ENCODE measurements around the gene ARHGAP28.
A peak's percentile ranks its signal among the peaks of the same experiment; 100 is the strongest.
"Not testable (repeated sequence)": the region's sequence is repeated elsewhere in the genome, so short reads cannot be mapped to it uniquely, and the experiment has no call there.

ARHGAP28 gene

GRCh38 chr18:6843308-6843707 is 113.8 kb downstream of the ARHGAP28 start:
- DNase-seq, result peak; percentile 7 to 76
- H3K23ac ChIP-seq (ENCODE audit: low read length), result no peak overlapping the region
- H4K12ac ChIP-seq (ENCODE audit: low read depth, low read length), result no peak overlapping the region
- H2AFZ ChIP-seq (ENCODE audit: insufficient read depth, low read length, poor library complexity), result no peak overlapping the region
- H3K4ac ChIP-seq (ENCODE audit: low read depth, low read length), result no peak overlapping the region
- H3K4me3 ChIP-seq (ENCODE audit: low read depth, low read length), result no peak overlapping the region
- no peak overlapping the region for H3K4me2 ChIP-seq (ENCODE audit: low read length)
- H3K36me3 ChIP-seq (ENCODE audit: control insufficient read depth in 1 of 2, insufficient read depth in 2 of 2, low read length in 2 of 2), result no peaks in the 10 kb centered on the region
- no peak overlapping the region for H3K27ac ChIP-seq (ENCODE audit: low read depth, low read length)
- peaks cover 1% of the 10 kb centered on the region for H3K9me3 ChIP-seq (ENCODE audit: insufficient read depth, low read depth, low read length)
- H3K79me1 ChIP-seq (ENCODE audit: low read length), result no peaks in the 10 kb centered on the region
- H2BK12ac ChIP-seq (ENCODE audit: low read length), result no peak overlapping the region
- no peak overlapping the region for H4K91ac ChIP-seq (ENCODE audit: low read depth, low read length)
- H3K14ac ChIP-seq (ENCODE audit: low read length), result no peak overlapping the region
- H3K18ac ChIP-seq (ENCODE audit: low read length), result no peak overlapping the region
- no peak overlapping the region for H4K8ac ChIP-seq (ENCODE audit: low read depth, low read length)
- no CpG with 5 or more reads among the region's 2 CpGs for WGBS (ENCODE audit: extremely low coverage, insufficient coverage, insufficient read length)
- no peak overlapping the region for H3K9ac ChIP-seq (ENCODE audit: low read length)
- H3K79me2 ChIP-seq (ENCODE audit: control insufficient read depth, insufficient read depth, low read length, poor library complexity), result no peaks in the 10 kb centered on the region
- H2BK120ac ChIP-seq (ENCODE audit: insufficient read depth, low read length, poor library complexity), result no peak overlapping the region
- no peak overlapping the region for H2BK5ac ChIP-seq (ENCODE audit: low read depth, low read length, poor library complexity)
- H2AK5ac ChIP-seq (ENCODE audit: low read length), result no peak overlapping the region
- no peaks in the 10 kb centered on the region for H3K27me3 ChIP-seq (ENCODE audit: insufficient read depth, low read length)
- H3K4me1 ChIP-seq (ENCODE audit: control insufficient read depth in 1 of 2, insufficient read depth in 2 of 2, low read length in 2 of 2), result no peaks in the 10 kb centered on the region

DNA sequence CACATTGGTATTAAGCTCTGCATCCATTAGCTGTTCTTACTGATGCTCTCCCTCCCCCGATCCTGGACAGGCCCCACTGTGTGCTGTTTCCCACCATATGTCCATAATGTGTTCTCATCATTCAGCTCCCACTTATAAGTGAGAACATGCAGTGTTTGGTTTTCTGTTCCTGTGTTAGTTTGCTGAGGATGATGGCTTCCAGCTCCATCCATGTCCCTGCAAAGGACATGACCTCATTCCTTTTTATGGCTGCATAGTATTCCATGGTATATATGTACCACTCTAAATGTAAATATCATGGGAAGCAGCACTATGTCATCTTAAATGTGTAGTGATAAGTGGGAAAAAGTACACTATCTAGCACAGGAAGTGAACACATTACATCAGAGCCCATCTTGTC is 116.0 kb downstream of the ARHGAP28 start:
- not testable (repeated sequence) for DNase-seq; H2BK120ac ChIP-seq (ENCODE audit: insufficient read depth, low read length, poor library complexity); H4K91ac ChIP-seq (ENCODE audit: low read depth, low read length); H3K14ac ChIP-seq (ENCODE audit: low read length); H3K9ac ChIP-seq (ENCODE audit: low read length); H4K8ac ChIP-seq (ENCODE audit: low read depth, low read length); H2BK12ac ChIP-seq (ENCODE audit: low read length); H3K9me3 ChIP-seq (ENCODE audit: insufficient read depth, low read depth, low read length); H3K4me1 ChIP-seq (ENCODE audit: control insufficient read depth in 1 of 2, insufficient read depth in 2 of 2, low read length in 2 of 2); H2AK5ac ChIP-seq (ENCODE audit: low read length); H3K27me3 ChIP-seq (ENCODE audit: insufficient read depth, low read length); H4K12ac ChIP-seq (ENCODE audit: low read depth, low read length); H2BK5ac ChIP-seq (ENCODE audit: low read depth, low read length, poor library complexity); H3K4ac ChIP-seq (ENCODE audit: low read depth, low read length); H3K23ac ChIP-seq (ENCODE audit: low read length); H3K4me2 ChIP-seq (ENCODE audit: low read length); H3K4me3 ChIP-seq (ENCODE audit: low read depth, low read length); H3K27ac ChIP-seq (ENCODE audit: low read depth, low read length); H3K18ac ChIP-seq (ENCODE audit: low read length); H3K79me1 ChIP-seq (ENCODE audit: low read length); H3K36me3 ChIP-seq (ENCODE audit: control insufficient read depth in 1 of 2, insufficient read depth in 2 of 2, low read length in 2 of 2); H2AFZ ChIP-seq (ENCODE audit: insufficient read depth, low read length, poor library complexity); H3K79me2 ChIP-seq (ENCODE audit: control insufficient read depth, insufficient read depth, low read length, poor library complexity)
- no CpG with 5 or more reads among the region's 1 CpG for WGBS (ENCODE audit: extremely low coverage, insufficient coverage, insufficient read length)

- H2AFZ ChIP-seq (ENCODE audit: insufficient read depth, low read length, poor library complexity), result no peak overlapping the region
- H3K4me3 ChIP-seq (ENCODE audit: low read depth, low read length), result no peak overlapping the region
- H2BK120ac ChIP-seq (ENCODE audit: insufficient read depth, low read length, poor library complexity), result no peak overlapping the region
- peaks cover 12 to 13% of the 10 kb centered on the region in 2 experiments for H3K36me3 ChIP-seq (ENCODE audit: control insufficient read depth in 1 of 2, insufficient read depth in 2 of 2, low read length in 2 of 2)
- H3K9me3 ChIP-seq (ENCODE audit: insufficient read depth, low read depth, low read length), result peaks cover 4% of the 10 kb centered on the region
- no peak overlapping the region for H3K4ac ChIP-seq (ENCODE audit: low read depth, low read length)
- no peaks in the 10 kb centered on the region for H3K27me3 ChIP-seq (ENCODE audit: insufficient read depth, low read length)
- H3K18ac ChIP-seq (ENCODE audit: low read length), result no peak overlapping the region
- no peak overlapping the region for H4K8ac ChIP-seq (ENCODE audit: low read depth, low read length)
- H3K14ac ChIP-seq (ENCODE audit: low read length), result no peak overlapping the region
- H3K4me1 ChIP-seq (ENCODE audit: control insufficient read depth in 1 of 2, insufficient read depth in 2 of 2, low read length in 2 of 2), result no peaks in the 10 kb centered on the region
- DNase-seq, result no peak
- H3K23ac ChIP-seq (ENCODE audit: low read length), result no peak overlapping the region
- H3K27ac ChIP-seq (ENCODE audit: low read depth, low read length), result no peak overlapping the region
- H3K79me1 ChIP-seq (ENCODE audit: low read length), result no peaks in the 10 kb centered on the region
- no peaks in the 10 kb centered on the region for H3K79me2 ChIP-seq (ENCODE audit: control insufficient read depth, insufficient read depth, low read length, poor library complexity)
- no peak overlapping the region for H2BK12ac ChIP-seq (ENCODE audit: low read length)
- WGBS (ENCODE audit: extremely low coverage, insufficient coverage, insufficient read length), result no CpG with 5 or more reads among the region's 1 CpG
- H3K9ac ChIP-seq (ENCODE audit: low read length), result no peak overlapping the region
- no peak overlapping the region for H2BK5ac ChIP-seq (ENCODE audit: low read depth, low read length, poor library complexity)
- H4K12ac ChIP-seq (ENCODE audit: low read depth, low read length), result no peak overlapping the region
- no peak overlapping the region for H2AK5ac ChIP-seq (ENCODE audit: low read length)
- H4K91ac ChIP-seq (ENCODE audit: low read depth, low read length), result no peak overlapping the region
- no peak overlapping the region for H3K4me2 ChIP-seq (ENCODE audit: low read length)
These were observed 120.9 kb downstream of the ARHGAP28 start for GRCh38 chr18:6850396-6850795.

DNA sequence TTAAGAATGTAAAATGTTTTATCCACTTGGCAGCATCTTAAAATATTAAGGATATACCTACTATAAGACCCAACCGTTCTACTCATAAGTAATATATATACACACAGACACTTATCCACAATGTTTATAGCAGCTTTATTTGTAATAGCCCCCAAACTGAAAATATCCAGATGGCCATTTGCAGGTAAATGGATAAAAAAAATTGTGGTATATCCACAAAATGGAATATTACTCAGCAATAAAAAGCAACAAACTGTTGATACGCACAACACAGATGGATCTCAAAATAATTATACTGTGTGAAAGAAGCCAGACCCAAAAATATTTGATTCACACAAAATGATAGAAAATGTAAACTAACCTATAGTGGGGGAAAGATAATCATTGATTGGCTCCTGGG is 122.0 kb downstream of the ARHGAP28 start:
- peaks cover 13 to 20% of the 10 kb centered on the region in 2 experiments for H3K36me3 ChIP-seq (ENCODE audit: control insufficient read depth in 1 of 2, insufficient read depth in 2 of 2, low read length in 2 of 2)
- H3K79me2 ChIP-seq (ENCODE audit: control insufficient read depth, insufficient read depth, low read length, poor library complexity), result no peaks in the 10 kb centered on the region
- no peaks in the 10 kb centered on the region for H3K4me1 ChIP-seq (ENCODE audit: control insufficient read depth in 1 of 2, insufficient read depth in 2 of 2, low read length in 2 of 2)
- no peak overlapping the region for H4K91ac ChIP-seq (ENCODE audit: low read depth, low read length)
- H3K23ac ChIP-seq (ENCODE audit: low read length), result no peak overlapping the region
- H4K12ac ChIP-seq (ENCODE audit: low read depth, low read length), result no peak overlapping the region
- H3K9ac ChIP-seq (ENCODE audit: low read length), result no peak overlapping the region
- no peak overlapping the region for H2BK12ac ChIP-seq (ENCODE audit: low read length)
- no peak overlapping the region for H2AK5ac ChIP-seq (ENCODE audit: low read length)
- no peak overlapping the region for H2BK120ac ChIP-seq (ENCODE audit: insufficient read depth, low read length, poor library complexity)
- no peaks in the 10 kb centered on the region for H3K79me1 ChIP-seq (ENCODE audit: low read length)
- no peak overlapping the region for H3K18ac ChIP-seq (ENCODE audit: low read length)
- H2AFZ ChIP-seq (ENCODE audit: insufficient read depth, low read length, poor library complexity), result no peak overlapping the region
- H3K14ac ChIP-seq (ENCODE audit: low read length), result no peak overlapping the region
- peaks cover 6% of the 10 kb centered on the region for H3K9me3 ChIP-seq (ENCODE audit: insufficient read depth, low read depth, low read length)
- WGBS (ENCODE audit: extremely low coverage, insufficient coverage, insufficient read length), result no CpG with 5 or more reads among the region's 2 CpGs
- H3K27me3 ChIP-seq (ENCODE audit: insufficient read depth, low read length), result no peaks in the 10 kb centered on the region
- no peak overlapping the region for H3K4me3 ChIP-seq (ENCODE audit: low read depth, low read length)
- no peak for DNase-seq
- no peak overlapping the region for H3K4me2 ChIP-seq (ENCODE audit: low read length)
- H3K4ac ChIP-seq (ENCODE audit: low read depth, low read length), result no peak overlapping the region
- H3K27ac ChIP-seq (ENCODE audit: low read depth, low read length), result no peak overlapping the region
- no peak overlapping the region for H2BK5ac ChIP-seq (ENCODE audit: low read depth, low read length, poor library complexity)
- no peak overlapping the region for H4K8ac ChIP-seq (ENCODE audit: low read depth, low read length)

All from trophoblast cell (in vitro differentiated cells and primary cell).